Measurements from ENCODE around the gene F12.

GRCh38 chr5:177430972-177431316 lies 21.6 kb upstream of the F12 start:
- TF ChIP-seq PATZ1 (CRISPR knock-in tag; IDR thresholded peaks at IDR 0.05; ENCODE audit: borderline replicate concordance) (no peak), ZC3H10 (CRISPR knock-in tag; IDR thresholded peaks at IDR 0.05) (no peak), TCF4 (CRISPR knock-in tag; IDR thresholded peaks at IDR 0.05; ENCODE audit: borderline replicate concordance) (no peak)

Data from SK-N-SH treated with all-trans-retinoic acid at 6 μM for 48 hours (cell line).